ENCODE measurements around the gene SAA2.

SAA2 gene

GRCh38 chr11:18288911-18289310, 40.4 kb upstream of the SAA2 start:
- H2AFZ ChIP-seq (ENCODE audit: low read length), result no peak overlapping the region
- H3K79me2 ChIP-seq (ENCODE audit: insufficient read depth, low read length), result no peaks in the 10 kb centered on the region
- TF ChIP-seq CTCF (conservative IDR thresholded peaks at IDR 0.05; ENCODE audit: low read length) (no peak), EZH2phosphoT487 (IDR thresholded peaks at IDR 0.05; ENCODE audit: borderline replicate concordance) (no peak)
- peaks cover 8% of the 10 kb centered on the region for H3K4me1 ChIP-seq (ENCODE audit: insufficient read depth, low read length, poor library complexity, severe bottlenecking)
- H3K9me2 ChIP-seq (replicated peaks; ENCODE audit: low read depth, low read length), result no peaks in the 10 kb centered on the region
- H3K9me3 ChIP-seq (ENCODE audit: insufficient read depth, low read depth, low read length), result no peaks in the 10 kb centered on the region
- no peak overlapping the region for H3K9ac ChIP-seq (ENCODE audit: low read depth, low read length, poor library complexity, severe bottlenecking)
- no peak overlapping the region for H3K4me2 ChIP-seq (ENCODE audit: low read depth, low read length, poor library complexity, severe bottlenecking)
- peaks cover 55% of the 10 kb centered on the region for H3K36me3 ChIP-seq (ENCODE audit: insufficient read depth, low read length)
- H4K20me1 ChIP-seq (ENCODE audit: insufficient read depth, low read length, poor library complexity, severe bottlenecking), result no peaks in the 10 kb centered on the region
- H3K4me3 ChIP-seq (ENCODE audit: low read length, poor library complexity, severe bottlenecking), result no peak overlapping the region
- no peaks in the 10 kb centered on the region for H3F3A ChIP-seq (ENCODE audit: low read depth)
- H3K27me3 ChIP-seq (ENCODE audit: insufficient read depth, low read length, poor library complexity, severe bottlenecking), result no peaks in the 10 kb centered on the region

- H3K9me3 ChIP-seq (ENCODE audit: insufficient read depth, low read depth, low read length), result no peaks in the 10 kb centered on the region
- no peaks in the 10 kb centered on the region for H3K27me3 ChIP-seq (ENCODE audit: insufficient read depth, low read length, poor library complexity, severe bottlenecking)
- H3K79me2 ChIP-seq (ENCODE audit: insufficient read depth, low read length), result no peaks in the 10 kb centered on the region
- H4K20me1 ChIP-seq (ENCODE audit: insufficient read depth, low read length, poor library complexity, severe bottlenecking), result no peaks in the 10 kb centered on the region
- peaks cover 52% of the 10 kb centered on the region; the same call in 1 of the 2 replicates for H3K36me3 ChIP-seq (ENCODE audit: insufficient read depth, low read length)
- H3F3A ChIP-seq (ENCODE audit: low read depth), result no peaks in the 10 kb centered on the region
- no peak overlapping the region for H3K9ac ChIP-seq (ENCODE audit: low read depth, low read length, poor library complexity, severe bottlenecking)
- no peak overlapping the region for H3K4me3 ChIP-seq (ENCODE audit: low read length, poor library complexity, severe bottlenecking)
- H3K4me1 ChIP-seq (ENCODE audit: insufficient read depth, low read length, poor library complexity, severe bottlenecking), result peaks cover 8% of the 10 kb centered on the region
- H3K4me2 ChIP-seq (ENCODE audit: low read depth, low read length, poor library complexity, severe bottlenecking), result no peak overlapping the region
- H3K9me2 ChIP-seq (replicated peaks; ENCODE audit: low read depth, low read length), result no peaks in the 10 kb centered on the region
- no peak overlapping the region for H2AFZ ChIP-seq (ENCODE audit: low read length)
- TF ChIP-seq CTCF (conservative IDR thresholded peaks at IDR 0.05; ENCODE audit: low read length) (no peak), EZH2phosphoT487 (IDR thresholded peaks at IDR 0.05; ENCODE audit: borderline replicate concordance) (no peak)
Measured at GRCh38 chr11:18285841-18286240, 37.4 kb upstream of the SAA2 start.

GRCh38 chr11:18282626-18283025, 34.2 kb upstream of the SAA2 start:
- Histone ChIP-seq H3K4me2 (ENCODE audit: low read depth, low read length, poor library complexity, severe bottlenecking) (no peak overlapping the region), H3K36me3 (ENCODE audit: insufficient read depth, low read length) (peaks cover 59% of the 10 kb centered on the region; the same call in 1 of the 2 replicates), H3K27me3 (ENCODE audit: insufficient read depth, low read length, poor library complexity, severe bottlenecking) (no peaks in the 10 kb centered on the region), H3K4me1 (ENCODE audit: insufficient read depth, low read length, poor library complexity, severe bottlenecking) (peaks cover 8% of the 10 kb centered on the region), H3F3A (ENCODE audit: low read depth) (no peaks in the 10 kb centered on the region), H3K79me2 (ENCODE audit: insufficient read depth, low read length) (no peaks in the 10 kb centered on the region), H3K9me3 (ENCODE audit: insufficient read depth, low read depth, low read length) (no peaks in the 10 kb centered on the region), H4K20me1 (ENCODE audit: insufficient read depth, low read length, poor library complexity, severe bottlenecking) (no peaks in the 10 kb centered on the region), H3K9ac (ENCODE audit: low read depth, low read length, poor library complexity, severe bottlenecking) (no peak overlapping the region), H3K9me2 (replicated peaks; ENCODE audit: low read depth, low read length) (no peaks in the 10 kb centered on the region), H2AFZ (ENCODE audit: low read length) (no peak overlapping the region), H3K4me3 (ENCODE audit: low read length, poor library complexity, severe bottlenecking) (no peak overlapping the region)
- TF ChIP-seq CTCF (conservative IDR thresholded peaks at IDR 0.05; ENCODE audit: low read length) (no peak), EZH2phosphoT487 (IDR thresholded peaks at IDR 0.05; ENCODE audit: borderline replicate concordance) (no peak)
